GM21447 (cell line): ENCODE results near the gene COX19.

Experiments used
- ATAC-seq: cut with Tn5 transposase; IDR thresholded peaks from one replicate; pipeline ENCODE4 v1.9.1; 2021; ENCODE audit not compliant: unreplicated experiment

COX19 gene

GRCh38 chr7:992709-993607, 17.6 kb upstream of the COX19 start:
- ATAC-seq = peak; percentile 78

GRCh38 chr7:991729-992656, 16.6 kb upstream of the COX19 start:
- ATAC-seq = no peak

- ATAC-seq = no peak
These were observed 15.8 kb upstream of the COX19 start for GRCh38 chr7:990933-991728.

- ATAC-seq = no peak
These were observed 15.1 kb upstream of the COX19 start for GRCh38 chr7:990352-990932.

GRCh38 chr7:988963-989529, 13.7 kb upstream of the COX19 start:
- no peak for ATAC-seq

- ATAC-seq = no peak
These were observed 13.1 kb upstream of the COX19 start for GRCh38 chr7:988426-988911.

GRCh38 chr7:987909-988308, 12.6 kb upstream of the COX19 start:
- ATAC-seq = no peak

GRCh38 chr7:986766-987751, 11.7 kb upstream of the COX19 start:
- ATAC-seq = no peak

GRCh38 chr7:985915-986741, 10.8 kb upstream of the COX19 start:
- no peak for ATAC-seq

GRCh38 chr7:985127-985416, 9.7 kb upstream of the COX19 start:
- no peak for ATAC-seq

GRCh38 chr7:984361-985126, 9.2 kb upstream of the COX19 start:
- no peak for ATAC-seq

GRCh38 chr7:983616-984071, 8.3 kb upstream of the COX19 start:
- no peak for ATAC-seq

GRCh38 chr7:983004-983615, 7.8 kb upstream of the COX19 start, which contains the start of gene CYP2W1:
Gene CYP2W1, plus strand, starts transcription at chr7:983181. Its CDS starts 31 bp downstream, at chr7:983212.
- no peak for ATAC-seq

- no peak for ATAC-seq
These were observed 7.2 kb upstream of the COX19 start for GRCh38 chr7:982511-983003.

- no peak for ATAC-seq
These were observed 6.6 kb upstream of the COX19 start for GRCh38 chr7:981793-982510.
